ENCODE measurements around the gene GADD45GIP1.

Gene GADD45GIP1

GRCh38 chr19:12956446-12957388 is at the start of gene GADD45GIP1:
Gene GADD45GIP1, minus strand, starts transcription at chr19:12957223. Its CDS starts 11 bp downstream, at chr19:12957212.
- DNase-seq = peak; percentile 89

- no peak for DNase-seq
These were observed 48.9 kb upstream of the GADD45GIP1 start for GRCh38 chr19:13005861-13006370.

- no peak for DNase-seq
These were observed 48.2 kb upstream of the GADD45GIP1 start for GRCh38 chr19:13005253-13005652.

GRCh38 chr19:13004273-13004672 is 47.2 kb upstream of the GADD45GIP1 start:
- no peak for DNase-seq

GRCh38 chr19:13003081-13003480 is 46.1 kb upstream of the GADD45GIP1 start:
- no peak for DNase-seq

GRCh38 chr19:13002166-13002898 is 45.3 kb upstream of the GADD45GIP1 start:
- no peak for DNase-seq

- DNase-seq = no peak
These were observed 44.6 kb upstream of the GADD45GIP1 start for GRCh38 chr19:13001502-13002165.

- DNase-seq = no peak
These were observed 44.1 kb upstream of the GADD45GIP1 start for GRCh38 chr19:13001166-13001501.

- no peak for DNase-seq
These were observed 41.2 kb upstream of the GADD45GIP1 start for GRCh38 chr19:12997967-12998940.

- DNase-seq = no peak
These were observed 40.4 kb upstream of the GADD45GIP1 start for GRCh38 chr19:12997179-12997966.

GRCh38 chr19:12996406-12997094 is 39.5 kb upstream of the GADD45GIP1 start:
- DNase-seq = no peak

- no peak for DNase-seq
These were observed 38.8 kb upstream of the GADD45GIP1 start for GRCh38 chr19:12995596-12996405.

- DNase-seq = peak; percentile 72
These were observed 37.9 kb upstream of the GADD45GIP1 start, which contains the start of gene NFIX for GRCh38 chr19:12994701-12995595. Gene NFIX, plus strand, starts transcription at chr19:12995475. Its CDS starts 363 bp downstream, at chr19:12995838.

- no peak for DNase-seq
These were observed 36.5 kb upstream of the GADD45GIP1 start for GRCh38 chr19:12993562-12993961.

GRCh38 chr19:12992729-12993128 is 35.7 kb upstream of the GADD45GIP1 start:
- no peak for DNase-seq

- DNase-seq = no peak
These were observed 34.3 kb upstream of the GADD45GIP1 start for GRCh38 chr19:12991296-12991695.

GRCh38 chr19:12990853-12991252 is 33.8 kb upstream of the GADD45GIP1 start:
- no peak for DNase-seq

GRCh38 chr19:12990431-12990830 is 33.4 kb upstream of the GADD45GIP1 start:
- no peak for DNase-seq
